GM18499 (cell line): ENCODE results near the gene VAMP2.
"Not testable (repeated sequence)": the region's sequence is repeated elsewhere in the genome, so short reads cannot be mapped to it uniquely, and the experiment has no call there.

ENCODE experiments used
- ATAC-seq: cut with Tn5 transposase; IDR thresholded peaks from one replicate; pipeline ENCODE4 v1.9.1; 2021; ENCODE audit warnings: moderate number of reproducible peaks; ENCODE audit not compliant: insufficient read depth, unreplicated experiment

VAMP2 gene

DNA sequence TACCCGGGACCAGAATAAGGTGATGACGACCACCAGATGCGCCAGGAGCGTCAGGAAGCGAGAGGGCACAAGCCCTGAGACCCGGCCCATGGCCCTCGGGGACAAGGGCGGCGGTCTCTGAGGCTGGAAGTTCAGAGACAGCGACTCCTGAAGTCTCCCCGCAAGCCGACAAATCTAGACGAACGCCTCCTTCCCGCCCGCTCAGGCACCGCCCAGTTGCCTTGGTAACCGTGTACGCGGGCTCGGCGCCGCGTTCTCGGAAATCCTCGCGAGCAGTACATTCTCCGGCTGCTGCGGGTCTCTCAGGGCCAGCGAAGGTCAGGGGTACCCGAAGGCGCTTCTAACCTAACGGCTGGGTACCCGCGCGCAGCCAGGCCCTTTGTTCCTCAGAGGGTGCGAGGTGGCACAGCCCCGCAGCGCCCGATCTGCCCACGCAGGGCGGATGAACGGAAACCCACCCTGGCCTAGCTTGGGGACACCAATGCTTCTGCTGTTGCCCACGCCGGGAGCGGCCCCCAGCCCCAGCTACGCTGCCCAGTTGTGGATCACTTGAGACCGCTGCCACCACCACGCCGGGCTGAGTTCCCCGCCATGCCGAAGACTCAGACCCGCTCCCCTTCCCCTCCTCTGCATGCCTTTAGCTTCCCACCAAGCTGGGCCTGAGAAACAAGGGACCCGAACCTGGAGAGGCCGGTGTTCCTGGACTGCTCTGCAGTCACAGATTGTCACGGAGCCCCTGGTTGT, 13.6 kb upstream of the VAMP2 start, which contains the start of gene TMEM107:
TMEM107 (minus strand) TSS at position 184 of the 744 bp plus-strand sequence; CDS start at position 90, 94 bp downstream.
- ATAC-seq = no peak

DNA sequence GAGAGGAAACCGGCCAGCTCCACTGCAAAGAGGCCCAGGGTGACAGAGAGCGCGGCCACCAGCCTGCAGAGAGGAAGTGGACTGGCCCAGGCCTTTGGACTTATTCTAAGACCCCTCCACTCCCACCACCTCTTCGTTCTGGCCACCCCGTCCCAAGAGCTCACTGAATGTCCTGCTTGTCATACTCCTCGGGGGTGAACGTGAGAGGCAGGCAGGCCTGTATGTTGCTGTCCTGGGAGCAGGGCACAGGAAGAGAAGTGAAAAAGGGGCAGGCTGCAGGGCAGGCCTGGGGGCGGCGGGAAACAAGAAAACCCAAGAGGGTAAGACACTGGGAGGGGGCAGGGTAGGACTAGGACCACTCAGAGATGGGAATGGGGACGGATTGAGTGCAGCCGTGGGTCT, 13.0 kb upstream of the VAMP2 start:
- ATAC-seq = no peak

DNA sequence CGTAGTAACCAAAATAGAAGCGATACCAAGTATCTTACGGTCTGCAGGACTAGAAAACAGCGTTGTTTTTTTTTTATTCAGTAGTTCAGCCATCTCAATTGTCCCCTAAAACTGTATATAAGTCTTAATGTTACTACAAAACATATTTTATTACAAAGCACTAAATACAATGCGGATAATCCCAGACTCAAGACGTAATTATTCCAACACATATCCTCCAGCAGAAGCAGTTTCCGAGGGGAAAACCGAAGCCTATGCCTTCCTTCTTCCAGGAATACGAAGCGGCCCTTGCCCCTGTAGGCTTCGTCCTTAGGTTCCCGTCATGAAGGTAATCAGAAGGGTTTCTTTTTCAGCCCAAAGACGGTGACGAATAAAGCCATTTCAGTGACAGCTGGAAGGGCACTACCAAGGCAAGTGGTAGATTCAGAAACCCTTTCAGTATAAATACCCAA, 11.1 kb upstream of the VAMP2 start:
- no peak for ATAC-seq

DNA sequence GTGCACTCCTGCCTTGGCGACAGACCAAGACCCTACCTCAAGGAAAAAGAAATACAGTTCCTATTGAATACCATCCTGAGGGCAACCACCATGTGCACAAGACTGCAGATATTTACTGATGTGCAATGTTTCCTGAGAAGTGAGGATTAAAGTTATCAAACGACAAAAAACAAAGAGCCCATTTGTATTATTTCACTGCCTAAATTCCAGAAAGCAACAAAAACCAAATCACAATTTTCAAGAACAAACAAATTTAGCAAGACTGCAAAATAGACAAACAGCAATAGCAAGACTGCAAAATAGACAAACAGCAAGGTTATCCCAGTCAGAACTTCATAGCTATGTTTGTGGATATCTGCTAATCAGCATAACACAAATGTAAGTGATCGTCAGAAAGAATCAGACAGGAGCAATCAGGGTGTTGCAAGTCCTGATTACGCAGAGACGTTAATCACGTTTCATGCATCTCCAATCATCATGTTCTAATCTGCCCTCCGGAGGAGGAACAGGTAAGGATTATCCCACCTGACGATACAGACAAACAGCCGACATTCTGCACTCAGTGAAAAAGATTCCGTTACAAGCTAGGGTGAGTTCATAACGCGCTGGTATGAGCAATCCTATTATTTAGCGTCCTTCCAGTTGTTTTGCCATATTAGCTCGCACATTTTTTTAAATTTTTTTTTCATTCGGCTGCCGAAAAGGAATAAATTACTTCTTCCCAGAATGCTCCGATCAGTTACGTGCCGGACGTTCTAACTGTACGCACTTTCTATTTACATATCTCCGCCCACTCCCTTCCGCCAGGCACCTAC, 10.5 kb upstream of the VAMP2 start:
- ATAC-seq = peak; percentile 64

DNA sequence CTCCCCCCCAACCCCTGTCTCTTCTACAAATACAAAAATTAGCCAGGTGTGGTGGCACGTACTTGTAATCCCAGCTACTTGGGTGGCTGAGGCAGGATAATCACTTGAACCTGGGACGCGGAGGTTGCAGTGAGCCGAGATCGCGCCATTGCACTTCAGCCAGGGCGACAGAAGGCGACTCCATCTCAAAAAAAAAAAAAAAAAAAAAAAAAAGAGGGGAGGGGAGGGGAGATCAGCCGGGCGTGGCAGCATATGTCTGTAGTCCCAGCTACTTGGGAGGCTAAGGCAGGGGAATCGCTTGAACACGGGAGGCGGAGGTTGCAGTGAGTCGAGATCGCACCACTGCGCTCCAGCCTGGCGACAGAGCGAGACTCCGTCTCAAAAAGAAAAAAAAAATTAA, 7.4 kb upstream of the VAMP2 start:
- not testable (repeated sequence) for ATAC-seq

DNA sequence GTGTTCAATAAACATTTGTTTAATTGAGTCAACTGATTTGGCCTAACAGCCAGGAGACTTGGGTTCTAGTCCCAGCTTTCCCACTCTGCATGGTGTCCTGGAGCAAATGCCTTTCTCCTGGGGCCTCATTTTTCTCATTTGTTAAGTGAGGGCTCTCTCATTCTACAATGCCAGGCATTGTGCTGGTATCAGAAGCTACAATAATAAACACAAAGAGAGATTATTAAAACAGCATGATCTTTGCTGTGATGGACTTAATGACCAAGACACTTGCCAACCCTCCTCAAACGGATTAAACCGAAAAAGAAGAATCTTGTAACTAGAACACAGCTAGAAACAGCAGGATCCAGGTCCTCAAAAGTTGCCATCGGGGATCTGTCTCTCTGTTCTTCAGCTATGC, 4.8 kb upstream of the VAMP2 start:
- ATAC-seq = no peak

DNA sequence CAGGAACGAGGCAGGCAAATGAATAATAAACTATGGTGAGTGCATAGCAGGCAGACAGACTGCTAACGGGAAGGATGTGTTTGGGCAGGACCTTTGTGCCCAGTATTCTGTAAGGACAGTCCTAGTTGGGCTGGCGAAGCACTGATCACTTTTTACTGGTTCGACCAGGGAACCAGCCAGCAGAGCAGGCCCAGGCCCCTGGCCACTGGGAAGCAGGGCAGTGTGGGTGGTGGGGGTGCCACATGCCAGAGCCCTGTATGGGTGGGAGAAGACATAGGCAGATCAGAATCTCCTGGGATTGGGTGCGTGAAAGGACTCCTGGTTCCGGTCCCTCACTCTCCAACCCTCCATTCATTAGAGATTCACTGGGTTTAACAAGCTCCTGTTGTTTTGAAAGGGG, 4.0 kb upstream of the VAMP2 start:
- no peak for ATAC-seq

DNA sequence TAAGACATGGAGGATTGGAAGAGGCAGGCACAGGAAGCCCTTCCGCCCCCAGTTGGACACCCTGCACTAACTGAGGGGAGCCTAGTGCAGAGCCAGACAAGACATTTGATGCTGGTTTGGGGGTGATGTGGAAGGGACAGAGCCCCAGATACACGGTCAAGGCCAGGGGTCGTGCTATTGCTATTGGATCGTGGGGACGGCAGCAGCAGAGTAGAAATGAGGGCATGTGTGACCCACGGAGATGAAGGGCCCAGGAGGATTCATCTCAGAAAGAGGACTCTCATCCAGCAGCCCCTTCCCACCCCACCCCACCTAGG, 2.0 kb upstream of the VAMP2 start:
- ATAC-seq = no peak

DNA sequence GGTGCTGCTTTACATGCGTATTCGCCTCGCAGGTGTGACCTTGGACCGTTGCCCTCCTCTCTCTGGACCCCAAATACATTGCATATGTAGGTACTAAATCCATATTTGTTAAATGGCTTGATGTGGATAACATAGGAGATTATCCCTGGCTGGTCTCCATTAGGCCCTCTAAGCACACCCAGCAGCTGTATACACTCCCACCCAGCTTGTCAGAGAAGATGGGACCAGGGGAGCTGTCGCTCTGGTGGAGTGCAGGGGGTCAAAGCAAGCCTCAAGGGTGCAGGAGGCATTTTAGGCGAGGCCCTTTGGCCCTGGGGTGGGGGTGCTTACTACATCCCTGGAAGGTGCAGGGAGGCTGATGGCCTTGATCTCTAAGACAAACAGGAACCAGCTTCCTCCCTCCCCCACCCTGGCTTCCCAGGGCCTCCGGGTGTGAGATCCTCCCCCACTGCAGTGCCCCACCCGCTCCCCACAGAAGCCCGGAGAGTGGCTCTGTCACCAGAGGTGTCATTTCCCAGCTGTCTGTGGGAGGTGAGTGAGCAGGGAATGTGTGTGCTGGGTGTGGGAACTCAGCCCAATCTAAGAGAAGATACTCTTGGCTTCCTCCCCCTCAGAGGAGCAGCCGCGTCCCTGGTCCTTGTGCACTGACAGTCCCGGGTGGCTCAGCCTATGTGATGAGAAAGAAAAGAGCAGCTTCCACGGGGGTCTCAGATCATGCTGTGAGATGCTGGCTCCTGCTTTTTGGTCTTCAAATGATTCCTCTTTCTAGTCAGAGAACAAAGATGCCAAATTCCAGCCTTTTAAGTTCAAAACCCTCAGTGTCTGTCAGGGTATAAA, 1.4 kb upstream of the VAMP2 start:
- no peak for ATAC-seq

DNA sequence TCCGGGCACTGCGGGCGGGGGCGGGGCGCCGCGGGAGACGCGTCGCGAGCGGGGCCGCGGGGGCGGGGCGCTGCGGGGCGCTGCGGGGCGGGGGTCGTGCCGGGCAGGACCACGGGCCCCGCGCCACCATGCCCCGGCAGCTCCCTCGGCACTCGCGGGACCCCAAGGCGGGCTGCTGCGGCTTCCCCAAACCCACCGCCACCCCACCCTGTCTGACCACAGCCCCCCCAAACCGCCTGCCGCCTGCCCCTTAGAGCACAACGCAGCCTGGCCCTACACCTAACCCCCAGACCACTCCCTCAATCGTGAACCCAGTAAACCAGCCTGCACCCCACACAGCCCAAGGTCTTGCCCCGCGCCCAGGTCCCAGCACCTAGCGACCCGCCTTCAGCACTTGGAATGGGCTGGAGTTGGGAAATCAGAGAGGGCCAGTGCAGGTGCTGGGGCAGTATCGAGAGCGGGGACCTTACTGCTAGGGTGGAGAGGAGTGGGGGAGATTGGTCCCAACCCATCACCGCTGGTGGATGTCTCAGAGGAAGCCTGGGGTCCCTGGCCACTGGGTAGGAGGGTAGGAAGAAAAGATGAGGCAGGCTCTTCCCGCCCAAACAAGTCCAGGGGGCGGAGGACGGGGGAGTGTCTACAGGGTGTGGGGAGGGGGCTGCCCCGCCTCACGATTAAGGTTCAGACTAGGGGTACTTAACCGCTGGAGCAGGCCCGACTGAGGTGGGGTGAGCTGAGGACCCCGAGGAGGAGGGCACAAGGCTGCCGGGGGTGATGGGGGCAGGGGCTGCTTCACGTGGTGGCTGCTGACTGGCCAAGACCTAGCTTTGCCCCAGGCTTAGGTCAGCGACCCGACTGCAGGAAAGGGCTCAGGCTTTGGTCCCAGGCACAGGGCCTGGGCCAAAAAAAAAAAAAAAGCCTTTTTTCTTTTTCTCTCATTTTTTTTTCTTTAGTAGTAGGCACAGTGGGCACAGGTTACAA, 539 bp upstream of the VAMP2 start:
- no peak for ATAC-seq

DNA sequence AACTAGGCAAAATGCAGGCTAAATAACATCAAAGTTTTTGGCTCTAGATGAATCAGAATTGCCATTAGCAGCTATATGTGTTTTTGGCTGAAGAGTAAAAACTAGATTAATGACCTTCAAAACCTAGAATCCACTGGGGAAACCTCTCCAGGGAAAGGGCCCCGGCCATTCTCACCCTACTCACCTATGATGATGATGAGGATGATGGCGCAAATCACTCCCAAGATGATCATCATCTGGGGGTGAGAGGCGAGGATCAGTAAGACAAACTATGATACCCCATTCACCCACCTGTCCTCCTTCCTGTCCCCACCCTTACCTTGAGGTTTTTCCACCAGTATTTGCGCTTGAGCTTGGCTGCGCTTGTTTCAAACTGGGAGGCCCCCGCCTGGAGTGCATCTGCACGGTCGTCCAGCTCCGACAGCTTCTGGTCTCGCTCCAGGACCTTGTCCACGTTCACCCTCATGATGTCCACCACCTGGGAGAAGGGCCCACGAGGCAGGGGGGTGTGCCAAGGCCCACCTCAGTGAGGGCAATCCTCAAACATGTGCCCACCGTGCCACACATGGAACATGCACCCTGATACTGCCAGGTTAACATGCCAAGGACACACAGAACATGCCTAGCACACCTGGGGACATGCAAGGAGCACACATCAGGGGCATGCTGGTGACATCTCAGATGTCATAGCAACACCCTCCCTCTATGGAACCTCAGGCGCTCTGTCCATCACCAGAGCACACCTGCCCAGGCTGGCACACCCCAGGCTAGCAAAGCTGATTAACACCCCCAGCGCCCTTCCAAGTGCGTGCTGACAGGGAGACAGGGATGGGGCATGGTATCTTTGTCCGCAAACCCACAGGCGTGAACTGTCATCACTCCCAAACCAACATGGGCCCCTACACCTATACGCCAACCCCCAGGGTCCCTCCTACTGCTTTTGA, 1.2 kb downstream of the VAMP2 start:
- ATAC-seq = no peak

DNA sequence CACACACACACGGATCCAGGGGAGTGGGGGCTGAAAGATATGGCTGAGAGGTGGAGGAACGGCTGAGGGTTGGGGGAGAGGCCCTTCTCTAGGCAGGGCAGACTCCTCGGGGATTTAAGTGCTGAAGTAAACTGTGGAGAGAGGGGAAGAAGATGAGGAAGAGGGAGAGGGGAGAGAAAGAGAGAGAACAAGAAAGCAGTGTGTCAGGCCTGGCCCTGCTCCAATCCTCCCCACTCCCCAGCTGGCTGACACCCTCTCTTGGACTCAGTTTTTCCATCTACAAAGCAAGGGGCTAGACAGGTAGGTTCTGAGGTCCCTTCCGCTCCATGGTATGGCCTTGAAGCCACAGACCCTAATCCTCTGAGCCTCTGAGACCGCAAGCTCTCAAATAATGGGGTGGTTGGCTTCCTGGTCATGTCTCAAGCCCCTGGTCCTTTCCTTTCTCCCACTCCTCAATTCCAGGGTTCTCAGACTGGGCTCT, 2.0 kb downstream of the VAMP2 start:
- no peak for ATAC-seq

DNA sequence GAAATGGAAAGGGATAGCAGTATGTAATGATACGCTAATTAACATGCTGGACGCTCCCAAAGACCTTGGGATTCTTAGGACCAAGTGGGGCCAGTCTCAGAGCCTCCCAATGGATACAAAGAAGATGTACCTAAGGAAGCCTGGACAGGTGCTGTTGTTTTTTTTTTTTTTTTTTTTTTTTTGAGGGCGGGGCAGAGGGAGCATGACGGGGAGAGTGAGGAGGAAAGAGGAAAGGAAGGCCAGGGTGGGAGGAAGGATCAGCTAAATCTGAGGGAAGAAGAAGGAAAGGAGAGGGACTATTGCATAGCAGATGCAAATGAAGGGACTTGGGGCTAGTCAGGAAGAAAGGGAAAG, 2.5 kb downstream of the VAMP2 start:
- ATAC-seq = no peak

DNA sequence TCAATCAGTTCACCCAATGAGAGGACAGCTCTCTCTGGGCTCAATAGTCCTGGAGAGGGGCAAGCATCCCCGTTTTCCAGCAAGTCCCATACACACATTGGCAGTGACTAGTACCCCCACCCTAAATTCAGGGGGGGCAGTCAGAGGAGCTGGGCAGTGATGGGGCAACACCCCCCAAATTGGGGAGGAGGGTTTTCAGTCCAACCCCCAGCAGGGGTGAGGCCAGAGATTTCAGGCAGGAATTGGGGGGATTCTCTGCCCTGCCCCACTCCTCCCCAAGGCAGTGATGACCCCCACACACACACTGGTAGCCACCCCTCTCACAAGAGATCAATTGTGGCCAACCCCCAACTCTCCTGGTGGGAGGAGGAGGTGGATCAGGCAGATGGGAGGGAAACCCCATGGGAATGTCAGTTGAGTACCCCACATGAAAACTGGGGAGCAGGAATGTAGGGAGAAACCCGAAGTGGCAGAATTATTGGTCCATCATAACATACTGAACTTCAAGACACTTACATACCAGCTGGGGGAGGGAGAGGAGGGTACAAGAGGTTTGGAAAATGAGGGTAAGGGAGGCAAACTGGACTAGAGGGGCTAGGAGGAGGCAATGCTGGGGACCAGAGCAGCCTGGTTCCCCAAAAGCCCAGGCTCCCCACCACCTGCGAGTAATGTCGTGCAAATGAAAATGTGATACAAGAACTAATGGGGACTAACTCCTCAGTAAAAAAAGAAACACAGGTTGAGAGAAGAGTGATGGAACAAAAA, 3.1 kb downstream of the VAMP2 start:
- ATAC-seq = no peak

DNA sequence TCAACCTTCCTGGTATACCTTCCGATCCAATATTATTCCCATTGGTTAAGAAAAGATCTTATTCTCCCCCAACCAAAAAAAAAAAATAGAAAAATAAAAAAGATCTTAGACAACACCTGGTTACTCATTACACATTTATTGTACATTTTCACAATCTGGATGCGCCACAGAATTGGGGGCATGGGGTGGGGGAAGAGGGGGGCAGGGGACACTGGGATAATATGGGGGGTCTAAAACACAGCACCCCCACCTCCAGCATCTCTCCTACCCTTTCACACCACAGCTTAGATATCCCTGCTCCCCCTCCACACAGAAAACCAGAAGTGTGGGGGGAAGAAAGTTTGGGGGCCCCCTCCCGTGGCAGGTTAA, 3.7 kb downstream of the VAMP2 start:
- ATAC-seq = no peak

DNA sequence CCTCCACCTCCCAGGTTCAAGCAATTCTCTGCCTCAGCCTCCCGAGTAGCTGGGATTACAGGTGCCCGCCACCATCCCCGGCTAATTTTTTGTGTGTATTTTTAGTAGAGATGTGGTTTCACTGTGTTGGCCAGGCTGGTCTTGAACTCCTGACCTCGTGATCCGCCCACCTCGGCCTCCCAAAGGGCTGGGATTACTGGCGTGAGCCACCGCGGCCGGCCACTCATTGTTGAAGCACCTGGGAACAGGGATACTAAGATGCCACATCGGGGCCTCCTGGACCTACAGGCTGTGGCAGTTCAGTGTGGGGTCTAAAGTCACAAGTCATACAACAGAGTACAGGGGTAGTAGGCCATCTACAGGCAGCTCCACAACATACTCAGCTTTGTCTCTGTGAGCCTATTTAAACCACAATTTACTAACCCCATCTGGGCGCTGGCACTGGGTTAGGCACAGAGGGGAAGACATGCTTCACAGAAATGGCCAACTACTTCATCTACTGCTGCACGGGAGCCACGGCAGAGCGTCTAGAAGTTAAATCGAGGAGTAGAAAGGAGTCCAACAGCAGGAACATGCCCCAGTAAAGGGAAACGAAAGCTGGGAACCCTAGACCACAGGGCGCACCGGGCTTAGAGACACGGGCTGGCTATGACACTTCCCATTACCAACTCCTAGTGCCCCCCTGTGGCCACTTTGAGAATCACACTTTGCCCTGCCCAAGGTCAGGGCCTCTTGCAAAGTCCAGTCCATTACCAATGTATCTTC, 4.3 kb downstream of the VAMP2 start:
- no peak for ATAC-seq
